Measurements from ENCODE around the gene PC.
"Not testable (repeated sequence)": the region's sequence is repeated elsewhere in the genome, so short reads cannot be mapped to it uniquely, and the experiment has no call there.

PC gene

GRCh38 chr11:66958232-66958955, at the start of gene PC:
TSS of gene PC (minus strand) at chr11:66958383. CDS start at chr11:66872159, 86,224 bp downstream.
- peak; percentile 98 for DNase-seq

- no peak for DNase-seq
These were observed 48.9 kb upstream of the PC start for GRCh38 chr11:67007126-67007525.

- DNase-seq: no peak
These were observed 48.1 kb upstream of the PC start for GRCh38 chr11:67006029-67006884.

- not testable (repeated sequence) for DNase-seq
These were observed 47.0 kb upstream of the PC start for GRCh38 chr11:67005200-67005599.

GRCh38 chr11:67002921-67003411, 44.8 kb upstream of the PC start:
- DNase-seq: no peak

- DNase-seq: no peak
These were observed 44.2 kb upstream of the PC start for GRCh38 chr11:67002297-67002913.

- no peak for DNase-seq
These were observed 43.1 kb upstream of the PC start for GRCh38 chr11:67001332-67001731.

- no peak for DNase-seq
These were observed 41.4 kb upstream of the PC start for GRCh38 chr11:66999555-66999954.

GRCh38 chr11:66996609-66997273, 38.6 kb upstream of the PC start:
- DNase-seq: no peak

- no peak for DNase-seq
These were observed 33.9 kb upstream of the PC start for GRCh38 chr11:66992041-66992440.

- not testable (repeated sequence) for DNase-seq
These were observed 31.2 kb upstream of the PC start for GRCh38 chr11:66989360-66989759.

GRCh38 chr11:66988741-66989140, 30.6 kb upstream of the PC start:
- not testable (repeated sequence) for DNase-seq

GRCh38 chr11:66987924-66988637, 29.9 kb upstream of the PC start:
- no peak for DNase-seq

- DNase-seq: no peak
These were observed 29.0 kb upstream of the PC start for GRCh38 chr11:66987158-66987620.

- DNase-seq: no peak
These were observed 28.0 kb upstream of the PC start for GRCh38 chr11:66986178-66986545.

- no peak for DNase-seq
These were observed 27.5 kb upstream of the PC start for GRCh38 chr11:66985508-66986177.

GRCh38 chr11:66983275-66983924, 25.2 kb upstream of the PC start:
- no peak for DNase-seq

GRCh38 chr11:66981976-66982578, 23.9 kb upstream of the PC start:
- DNase-seq: peak; percentile 8

GRCh38 chr11:66979336-66979980, 21.3 kb upstream of the PC start:
- no peak for DNase-seq

- no peak for DNase-seq
These were observed 20.5 kb upstream of the PC start for GRCh38 chr11:66978717-66979116.
